ENCODE data around the gene LRRC3. TPM values are rescaled to one million over a fixed set of nuclear protein-coding genes. Genes with fewer than 3 reads are reported as not detected.

LRRC3 gene
- polyA plus RNA-seq, 3 donors = 4.6 to 5.6 (median 5.2) TPM

DNA sequence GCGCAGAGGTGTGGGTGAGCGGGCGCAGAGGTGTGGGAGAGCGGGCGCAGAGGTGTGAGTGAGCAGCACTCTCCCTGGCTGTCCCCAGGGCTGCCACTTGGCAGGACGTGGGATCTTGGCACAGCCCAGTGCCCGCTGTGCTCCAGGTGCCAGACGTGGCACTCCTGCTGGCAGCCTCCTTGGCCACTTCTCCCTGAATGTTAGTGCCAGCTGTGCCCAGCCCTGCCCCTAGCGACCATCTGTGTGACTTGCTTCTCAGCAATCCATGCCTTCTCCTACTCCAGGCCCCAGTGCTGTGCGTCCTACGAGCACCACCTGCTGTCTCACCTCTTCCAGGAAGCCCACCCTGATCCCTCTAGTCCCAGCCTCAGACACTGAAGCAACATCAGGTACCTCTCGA lies 54.2 kb downstream of the LRRC3 start:
- DNase-seq = no peak

DNA sequence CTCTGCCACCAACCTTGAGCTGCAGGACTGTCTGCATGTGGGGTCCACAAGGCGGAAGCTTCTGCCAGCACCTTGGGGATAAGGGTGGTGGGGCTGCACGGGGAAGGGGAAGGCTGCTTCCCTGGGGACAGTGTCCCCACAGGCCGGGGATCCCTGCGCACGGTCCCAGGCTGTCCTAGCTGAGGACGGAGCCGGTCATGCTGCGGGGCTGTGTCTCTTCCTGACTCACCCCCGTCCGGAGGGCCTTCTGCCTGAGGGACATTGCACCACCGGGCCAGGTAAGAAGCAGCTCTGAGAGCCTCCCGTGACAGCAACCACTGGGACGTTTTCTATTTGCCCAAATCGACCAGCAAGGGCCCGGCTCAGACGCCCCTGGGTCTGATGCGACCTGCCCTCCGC lies 54.8 kb downstream of the LRRC3 start:
- no peak for DNase-seq

DNA sequence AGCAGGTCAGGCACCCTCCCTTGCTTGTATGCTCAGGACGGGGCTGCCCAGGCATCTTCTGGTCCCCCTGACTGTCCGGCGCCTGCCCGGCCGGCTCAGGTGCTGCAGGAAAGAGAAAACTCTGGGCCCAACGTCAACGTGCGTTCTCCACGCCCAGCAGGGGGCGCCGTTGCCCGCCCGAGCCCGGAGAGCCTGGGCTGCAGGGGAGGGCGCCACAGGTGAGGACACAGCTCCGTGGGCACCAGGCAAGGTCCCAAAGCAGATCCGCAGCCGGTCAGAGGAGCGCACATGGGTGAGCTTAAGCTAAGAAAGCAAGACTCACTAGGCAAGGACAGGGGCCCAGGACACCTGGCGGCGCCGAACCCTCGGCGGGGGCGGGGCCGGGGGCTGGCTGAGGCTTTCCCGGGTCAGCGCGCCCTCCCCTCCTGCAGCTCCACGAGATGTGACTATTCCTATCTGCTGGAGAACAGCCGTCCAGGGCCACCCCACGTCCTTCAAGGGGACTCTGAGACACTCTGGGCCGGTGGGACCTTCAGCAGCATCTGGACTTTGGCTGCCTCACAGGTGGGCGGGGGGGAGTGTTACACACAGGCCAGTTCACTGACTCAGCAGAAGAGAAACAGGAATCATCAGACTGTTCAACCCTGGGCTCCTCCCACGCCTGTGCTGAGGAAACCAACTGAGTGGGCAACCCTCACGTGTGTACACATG lies 55.4 kb downstream of the LRRC3 start:
- peak; percentile 58 for DNase-seq

DNA sequence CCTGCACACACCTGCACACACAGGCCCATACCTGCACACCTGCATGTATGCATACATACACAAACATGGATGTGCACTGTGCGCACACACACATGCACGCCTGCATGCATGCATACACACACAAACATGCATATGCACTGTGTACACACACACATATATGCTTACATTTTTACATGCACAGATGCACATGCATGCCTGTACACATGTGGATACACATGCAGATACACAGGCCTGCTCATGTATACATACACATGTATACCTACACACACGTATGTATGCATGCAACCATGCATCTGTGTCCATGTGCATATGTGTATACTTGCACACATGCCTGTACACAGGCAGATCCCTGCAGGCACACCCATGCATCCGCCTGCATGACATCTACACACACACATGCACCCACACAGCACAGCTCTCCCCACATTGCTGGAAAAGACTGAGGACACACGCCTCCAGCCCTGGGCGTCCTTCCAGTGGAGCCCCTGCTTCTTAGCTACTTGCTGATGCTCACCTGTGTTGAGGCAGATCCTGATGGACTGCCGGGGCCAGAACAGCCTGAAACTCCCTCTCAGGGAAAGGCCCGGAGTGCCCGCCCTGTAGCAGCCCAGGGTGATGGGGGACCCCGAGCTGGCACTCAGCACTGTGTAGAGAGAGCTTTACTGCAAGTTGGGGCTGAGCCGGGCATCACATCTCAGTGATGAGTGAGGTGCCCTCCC lies 56.1 kb downstream of the LRRC3 start:
- DNase-seq = no peak

Other genes with a start within 250 kb of the LRRC3 start
- 10 to 100 TPM in 1 of 3 donors, 1 to 10 TPM in 2; 8.3 to 10.7 (median 9.0) TPM for gene ICOSLG, start 214.6 kb upstream of the LRRC3 start, polyA plus RNA-seq (ENCODE audit: insufficient read length in 3 of 3)
- not detected for gene DNMT3L, start 193.6 kb upstream of the LRRC3 start, polyA plus RNA-seq (ENCODE audit: insufficient read length in 3 of 3)
- gene AIRE, start 169.6 kb upstream of the LRRC3 start, polyA plus RNA-seq (ENCODE audit: insufficient read length in 3 of 3) = under 1 TPM; 0.44 to 0.99 (median 0.52) TPM
- 100 to 1,000 TPM; 145 to 181 (median 180) TPM for gene PFKL, start 155.5 kb upstream of the LRRC3 start, polyA plus RNA-seq (ENCODE audit: insufficient read length in 3 of 3)
- gene CFAP410, start 116.1 kb upstream of the LRRC3 start, polyA plus RNA-seq (ENCODE audit: insufficient read length in 3 of 3) = 10 to 100 TPM; 32.6 to 37.0 (median 33.0) TPM
- 1 to 10 TPM in 2 of 3 donors, under 1 TPM in 1; 0.98 to 1.3 (median 1.2) TPM for gene TRPM2, start 101.9 kb upstream of the LRRC3 start, polyA plus RNA-seq (ENCODE audit: insufficient read length in 3 of 3)
- gene KRTAP10-1, start 84.7 kb downstream of the LRRC3 start, polyA plus RNA-seq (ENCODE audit: insufficient read length in 3 of 3) = not detected
- gene KRTAP10-2, start 96.0 kb downstream of the LRRC3 start, polyA plus RNA-seq (ENCODE audit: insufficient read length in 3 of 3) = not detected
- not detected for gene KRTAP10-3, start 103.3 kb downstream of the LRRC3 start, polyA plus RNA-seq (ENCODE audit: insufficient read length in 3 of 3)
- not detected for gene KRTAP10-4, start 118.2 kb downstream of the LRRC3 start, polyA plus RNA-seq (ENCODE audit: insufficient read length in 3 of 3)
- not detected for gene KRTAP10-5, start 125.1 kb downstream of the LRRC3 start, polyA plus RNA-seq (ENCODE audit: insufficient read length in 3 of 3)
- gene KRTAP10-6, start 137.0 kb downstream of the LRRC3 start, polyA plus RNA-seq (ENCODE audit: insufficient read length in 3 of 3) = not detected
- gene KRTAP10-7, start 145.1 kb downstream of the LRRC3 start, polyA plus RNA-seq (ENCODE audit: insufficient read length in 3 of 3) = not detected
- gene KRTAP10-8, start 156.6 kb downstream of the LRRC3 start, polyA plus RNA-seq (ENCODE audit: insufficient read length in 3 of 3) = not detected
- not detected for gene KRTAP10-9, start 171.6 kb downstream of the LRRC3 start, polyA plus RNA-seq (ENCODE audit: insufficient read length in 3 of 3)
- gene KRTAP10-10, start 181.8 kb downstream of the LRRC3 start, polyA plus RNA-seq (ENCODE audit: insufficient read length in 3 of 3) = not detected
- gene KRTAP10-11, start 190.9 kb downstream of the LRRC3 start, polyA plus RNA-seq (ENCODE audit: insufficient read length in 3 of 3) = not detected
- not detected for gene KRTAP12-4, start 199.1 kb downstream of the LRRC3 start, polyA plus RNA-seq (ENCODE audit: insufficient read length in 3 of 3)
- not detected for gene KRTAP12-3, start 202.4 kb downstream of the LRRC3 start, polyA plus RNA-seq (ENCODE audit: insufficient read length in 3 of 3)
- gene KRTAP12-2, start 211.4 kb downstream of the LRRC3 start, polyA plus RNA-seq (ENCODE audit: insufficient read length in 3 of 3) = not detected
- gene KRTAP12-1, start 226.7 kb downstream of the LRRC3 start, polyA plus RNA-seq (ENCODE audit: insufficient read length in 3 of 3) = not detected
- not detected for gene KRTAP10-12, start 241.7 kb downstream of the LRRC3 start, polyA plus RNA-seq (ENCODE audit: insufficient read length in 3 of 3)